Right renal cortex interstitium (tissue), 3 donors: ENCODE data around the gene RASGRF2. TPM values are rescaled to one million over a fixed set of nuclear protein-coding genes. Genes with fewer than 3 reads are reported as not detected.

ENCODE experiments used
- DNase-seq, 3 donors: peaks; one replicate each; pipeline ENCODE4 v3.0.0-alpha.2; 2013; ENCODE audit warnings: low read depth in 3 of 3, low spot score in 2 of 3
- polyA plus RNA-seq, 3 donors: library from polyadenylated mRNA; unstranded; fragments of 120-200 nt; gene quantifications; one replicate each; pipeline ENCODE4 v1.2.1, GENCODE V29; 2013; ENCODE audit not compliant: insufficient read length in 3 of 3

The RASGRF2 gene
- polyA plus RNA-seq, 3 donors: 1.6 to 2.3 (median 1.8) TPM

- no peak for DNase-seq
Observed at GRCh38 chr5:80975065-80975464, 14.9 kb downstream of the RASGRF2 start.

DNA sequence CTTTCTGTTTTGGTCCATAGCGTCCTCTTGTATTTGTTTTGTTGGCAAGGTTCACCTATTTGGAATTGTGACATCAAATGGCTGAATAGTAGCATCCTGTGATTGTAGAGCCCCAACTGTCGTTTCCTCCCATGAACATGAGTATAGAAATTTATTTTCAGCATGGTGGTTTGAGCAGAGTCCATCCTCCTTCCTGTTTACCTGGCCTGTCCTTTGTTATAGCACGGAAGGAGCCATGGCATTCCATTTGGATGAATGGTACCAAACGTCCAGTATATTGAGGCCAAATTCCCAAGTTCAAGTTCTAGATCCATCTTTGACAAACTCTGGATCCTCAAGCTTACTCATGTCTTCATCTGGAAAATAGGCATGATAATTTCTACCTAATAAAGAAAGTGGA, 16.8 kb downstream of the RASGRF2 start:
- no peak for DNase-seq

DNA sequence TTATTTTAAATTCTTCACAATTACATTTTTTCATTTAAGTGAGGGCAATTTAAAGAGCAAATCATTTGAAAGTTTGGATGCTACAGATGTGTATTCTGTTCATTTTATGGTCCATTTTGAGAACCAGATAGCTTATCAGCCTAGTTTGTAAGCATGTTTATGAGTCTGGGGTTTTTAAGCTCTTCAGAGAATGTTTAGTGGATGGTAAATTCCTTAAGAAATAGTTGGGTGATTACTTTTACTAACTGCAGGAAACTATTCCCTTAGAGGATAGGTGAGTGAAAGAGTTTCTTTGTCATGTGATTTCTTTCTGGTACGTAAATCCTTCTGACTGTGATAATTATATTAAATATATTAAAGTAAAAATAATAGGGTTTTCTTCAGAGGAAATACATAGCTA, 17.6 kb downstream of the RASGRF2 start:
- no peak for DNase-seq

DNA sequence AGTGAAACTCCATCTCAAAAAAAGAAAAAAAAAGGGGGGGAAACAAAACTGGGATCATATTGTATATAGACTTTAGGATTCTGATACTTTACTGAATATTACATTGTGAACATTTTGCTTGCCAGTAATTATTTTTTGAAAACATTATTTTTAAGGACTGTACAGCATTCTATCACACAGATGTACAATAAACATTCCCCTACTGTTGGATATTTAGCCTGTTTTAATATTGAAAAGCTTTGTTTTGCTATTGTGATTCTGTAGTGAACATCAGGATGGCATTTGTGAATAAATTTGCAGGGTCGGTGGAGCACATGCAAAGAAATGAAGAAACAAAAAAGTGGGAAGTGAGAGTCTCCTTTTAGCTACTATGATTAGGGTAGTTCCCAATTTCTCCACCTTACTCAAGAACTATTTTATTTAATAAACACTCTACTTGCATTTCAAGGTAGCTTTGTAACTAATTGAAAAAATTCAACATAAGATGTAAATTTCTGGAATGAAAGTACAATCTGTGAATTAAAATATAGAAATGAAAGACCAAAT, 18.7 kb downstream of the RASGRF2 start:
- no peak for DNase-seq

- DNase-seq: no peak
Observed at GRCh38 chr5:80982093-80982492, 21.9 kb downstream of the RASGRF2 start.

- DNase-seq: no peak
Observed at GRCh38 chr5:80985600-80986228, 25.6 kb downstream of the RASGRF2 start.

DNA sequence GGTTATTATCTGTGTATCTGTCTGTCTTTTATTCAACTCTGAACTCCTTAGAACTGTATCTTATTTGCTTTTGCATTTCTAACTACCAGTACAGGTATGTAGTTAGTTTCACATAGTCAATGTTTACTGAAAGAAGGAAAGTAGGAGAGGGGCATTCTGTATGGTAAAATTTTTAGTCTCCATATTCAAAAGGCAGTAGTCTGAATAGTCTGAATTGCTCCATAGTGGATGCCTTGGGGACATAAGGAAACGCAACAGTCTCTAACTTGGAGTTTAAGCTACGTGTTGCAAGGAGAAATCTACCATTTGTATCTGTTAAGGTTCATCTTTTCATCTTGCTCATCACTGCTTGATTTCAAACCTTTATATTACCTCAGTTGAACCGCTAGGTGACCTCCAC, 26.2 kb downstream of the RASGRF2 start:
- no peak for DNase-seq

DNA sequence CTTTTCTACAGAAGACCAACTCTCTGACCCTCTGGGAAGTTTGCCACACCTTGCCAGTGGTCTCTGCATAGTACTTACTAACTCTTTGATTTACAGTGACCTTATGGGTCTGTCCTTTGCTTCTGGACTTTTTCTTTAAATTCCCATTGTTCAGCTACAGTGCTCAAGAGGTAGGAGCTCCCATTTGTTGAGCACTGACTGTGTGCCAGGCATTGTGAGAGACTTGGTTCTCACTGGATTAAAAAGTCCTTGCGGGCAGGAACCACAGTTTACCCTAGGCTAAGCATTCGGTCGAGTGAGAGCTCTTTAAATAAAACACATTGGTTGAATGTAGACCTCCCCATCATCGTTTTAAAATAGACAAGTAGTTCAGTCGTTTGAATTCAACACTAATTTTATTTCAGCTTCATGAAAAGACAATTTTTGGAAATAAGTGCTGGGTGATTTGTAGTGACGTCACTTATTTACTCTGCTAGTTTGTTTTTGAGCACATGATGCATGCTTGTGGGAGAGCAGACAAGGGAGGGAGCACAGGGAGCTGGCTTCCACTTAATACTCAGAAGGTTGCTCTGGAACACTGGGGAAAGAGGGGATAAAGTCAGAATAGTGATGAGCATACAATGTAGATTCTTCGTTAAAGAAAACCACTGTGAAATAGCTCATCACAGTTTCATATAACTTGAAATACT, 27.1 kb downstream of the RASGRF2 start:
- no peak for DNase-seq

DNA sequence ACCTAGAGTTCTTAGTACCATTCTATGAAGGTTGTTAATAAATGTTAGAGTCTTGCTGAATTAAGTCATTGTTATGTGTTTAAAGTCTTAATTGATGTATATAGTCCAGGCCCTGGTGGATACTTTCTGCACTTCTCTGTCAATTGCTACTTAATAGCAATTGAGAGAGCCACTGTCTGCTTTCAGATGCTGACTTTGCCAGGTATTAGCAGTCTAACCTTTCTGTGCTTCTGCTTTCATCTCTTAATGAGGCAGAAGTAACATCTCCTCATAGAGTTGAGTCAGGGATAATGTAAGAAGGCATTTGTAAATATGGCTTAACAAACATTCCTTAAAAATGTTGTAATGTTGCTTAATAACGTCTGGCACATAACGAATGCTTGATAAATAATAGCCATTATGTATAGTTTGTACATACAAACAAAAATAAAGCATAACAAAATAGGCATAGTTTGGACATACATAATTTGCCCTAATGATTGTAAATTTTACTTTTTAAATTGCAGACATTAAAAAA, 28.3 kb downstream of the RASGRF2 start:
- DNase-seq: no peak

DNA sequence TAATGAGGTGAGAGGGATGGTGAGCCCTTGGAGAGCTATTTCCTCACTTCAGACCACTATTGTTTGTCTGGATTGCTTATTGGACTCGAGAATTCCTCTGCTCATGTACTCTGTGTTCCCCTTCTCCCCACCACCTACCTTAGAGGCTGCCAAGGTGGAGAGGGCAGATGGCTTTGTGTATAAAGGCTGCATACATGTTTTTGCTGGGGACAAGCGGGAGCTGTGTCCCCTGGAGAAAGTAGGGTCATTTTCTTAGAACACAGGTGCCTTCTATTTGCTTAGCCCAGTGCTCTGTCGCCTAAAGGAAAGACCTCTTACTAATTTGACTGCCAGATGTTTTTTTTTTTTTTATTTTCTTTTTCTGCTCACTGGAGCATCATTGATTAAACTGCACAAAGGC, 29.7 kb downstream of the RASGRF2 start:
- DNase-seq: no peak

DNA sequence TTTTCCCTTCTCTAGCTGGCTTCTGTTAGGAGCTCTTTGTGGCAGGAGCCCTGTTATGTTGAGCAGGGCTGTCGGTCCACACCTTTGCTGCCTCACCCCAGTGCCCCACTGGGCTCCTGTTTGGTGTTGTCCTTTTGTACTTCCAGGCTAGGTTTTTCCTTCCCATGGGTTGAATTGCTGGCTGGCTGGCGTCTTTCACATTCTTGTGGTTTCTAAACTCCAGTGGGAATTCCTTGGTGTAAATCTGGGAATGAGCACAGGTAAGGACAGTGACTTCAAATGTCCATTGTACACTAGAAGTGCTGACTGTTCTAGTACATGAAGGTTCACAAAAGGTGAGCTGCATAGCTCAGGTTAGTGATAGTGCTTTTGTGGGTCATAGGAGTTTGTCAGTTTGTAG, 30.4 kb downstream of the RASGRF2 start:
- DNase-seq: no peak

DNA sequence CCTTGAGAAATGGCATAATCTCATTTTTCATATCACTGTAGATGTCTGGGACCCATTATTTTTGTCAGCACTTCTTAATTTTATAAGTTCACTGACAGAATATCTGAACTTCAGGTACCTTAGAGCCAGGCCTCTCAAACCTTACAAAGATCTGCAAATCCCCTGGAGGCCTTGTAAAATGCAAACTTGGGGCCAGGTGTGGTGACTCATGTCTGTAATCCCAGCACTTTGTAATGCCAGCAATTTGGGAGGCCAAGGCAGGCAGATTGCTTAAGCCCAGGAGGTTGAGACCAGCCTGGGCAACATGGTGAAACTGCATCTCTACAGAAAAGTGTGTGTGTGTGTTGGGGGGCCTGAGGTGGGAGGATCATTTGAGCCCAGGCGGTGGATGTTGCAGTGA, 30.8 kb downstream of the RASGRF2 start:
- DNase-seq: no peak

DNA sequence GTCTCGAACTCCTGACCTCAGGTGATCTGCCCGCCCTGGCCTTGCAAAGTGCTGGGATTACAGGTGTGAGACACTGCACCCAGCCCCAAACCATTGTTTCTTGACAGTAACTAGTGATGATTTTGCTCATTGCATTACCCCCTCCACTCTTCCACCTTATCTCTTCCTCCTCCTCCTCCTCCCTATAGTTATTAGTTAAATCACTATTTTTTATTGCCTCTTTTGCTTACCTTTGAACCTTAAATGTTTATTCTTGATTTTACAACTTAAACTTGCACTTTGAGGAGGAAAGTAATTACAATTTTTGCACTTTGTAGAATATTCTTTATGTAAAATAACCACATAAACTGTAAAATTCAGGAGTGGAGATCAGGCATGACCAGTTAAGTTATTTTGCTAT, 35.7 kb downstream of the RASGRF2 start:
- DNase-seq: no peak

GRCh38 chr5:80998590-80998979, 38.4 kb downstream of the RASGRF2 start:
- no peak for DNase-seq

- DNase-seq: no peak
Observed at GRCh38 chr5:81003811-81004386, 43.7 kb downstream of the RASGRF2 start.

DNA sequence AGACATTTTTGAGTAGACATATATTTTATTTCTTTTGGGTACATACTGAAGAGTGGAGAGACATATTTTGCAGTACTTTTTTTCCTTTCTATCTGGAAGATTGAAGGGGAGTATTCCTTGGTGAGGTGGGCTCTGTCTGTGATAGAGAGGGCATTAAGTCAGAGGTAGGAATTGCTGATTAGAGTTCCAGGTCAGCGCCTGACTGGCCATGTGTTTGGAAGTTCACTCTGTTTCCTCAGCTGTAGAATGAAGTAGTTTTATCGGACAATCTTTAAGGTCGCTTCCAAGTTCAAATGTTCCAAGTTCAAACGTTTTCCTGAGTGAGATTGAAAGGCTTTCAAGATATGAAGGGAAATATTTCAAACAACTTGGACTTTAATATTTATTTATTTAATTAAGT, 45.5 kb downstream of the RASGRF2 start:
- DNase-seq: no peak

DNA sequence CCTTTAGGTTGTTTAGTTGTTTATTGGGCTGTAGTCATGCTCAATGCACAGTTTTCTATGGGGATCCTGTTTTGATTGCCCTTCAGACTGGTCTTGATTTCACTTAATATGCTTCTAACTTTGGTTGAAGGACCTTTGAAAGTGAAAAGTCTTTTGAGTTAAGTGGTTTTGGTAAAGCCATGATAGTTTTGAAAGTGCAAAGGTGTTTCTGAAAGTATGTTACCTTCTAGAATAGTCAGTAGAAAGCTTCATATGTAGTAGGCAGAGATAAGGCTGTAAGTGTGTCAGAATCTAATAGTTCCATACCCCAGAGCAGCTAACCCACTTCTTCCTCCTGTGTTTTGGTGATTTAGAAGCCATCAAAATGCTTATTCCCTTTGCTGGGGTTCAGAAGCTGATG, 46.1 kb downstream of the RASGRF2 start:
- DNase-seq: no peak

- DNase-seq: no peak
Observed at GRCh38 chr5:81006947-81007636, 46.9 kb downstream of the RASGRF2 start.

GRCh38 chr5:81007637-81008027, 47.5 kb downstream of the RASGRF2 start:
- no peak for DNase-seq

- no peak for DNase-seq
Observed at GRCh38 chr5:81010336-81011169, 50.4 kb downstream of the RASGRF2 start.
